Activated effector memory CD4-positive, alpha-beta T cell treated with Interleukin-2 at 50 U/mL for 16 hours (primary cell): ENCODE results near the gene CAMTA1.

Source experiments
- DNase-seq: peaks from one replicate; pipeline ENCODE4 v3.0.0-alpha.2; 2020

CAMTA1 gene

DNA sequence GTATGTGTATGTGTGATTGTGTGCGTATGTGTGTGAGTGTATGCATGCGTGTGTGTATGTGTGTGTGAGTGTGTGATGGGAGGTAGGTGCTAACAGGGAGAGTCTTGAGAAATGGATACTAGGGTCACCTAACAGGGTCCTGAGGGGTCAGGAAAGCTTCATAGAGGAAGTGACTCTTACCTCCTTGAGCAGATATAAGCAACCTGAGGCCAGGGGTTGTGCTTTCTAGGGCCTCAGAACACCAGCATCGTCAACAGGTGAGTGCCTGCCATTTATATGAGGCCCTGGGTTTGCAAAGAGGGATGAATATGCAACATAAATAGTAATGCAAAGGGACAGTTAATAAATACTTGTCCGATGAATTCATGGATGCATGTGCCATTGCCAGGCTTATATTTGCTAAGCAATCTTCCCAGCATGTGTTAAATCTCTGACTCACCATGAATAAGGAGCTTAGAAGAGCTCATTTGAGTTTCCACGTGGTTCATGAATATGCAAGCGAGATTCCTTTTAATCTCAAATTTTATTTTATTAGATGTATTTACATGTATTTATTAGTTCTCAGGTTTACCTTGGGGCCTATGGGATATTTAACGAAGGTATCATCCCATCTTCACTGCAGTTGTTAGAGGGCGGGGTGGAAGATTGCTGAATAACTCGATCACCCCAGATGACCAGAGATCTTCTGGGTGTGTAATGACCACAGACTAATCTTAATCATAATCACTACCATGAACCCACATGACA lies 438.3 kb downstream of the CAMTA1 start:
- no peak for DNase-seq

DNA sequence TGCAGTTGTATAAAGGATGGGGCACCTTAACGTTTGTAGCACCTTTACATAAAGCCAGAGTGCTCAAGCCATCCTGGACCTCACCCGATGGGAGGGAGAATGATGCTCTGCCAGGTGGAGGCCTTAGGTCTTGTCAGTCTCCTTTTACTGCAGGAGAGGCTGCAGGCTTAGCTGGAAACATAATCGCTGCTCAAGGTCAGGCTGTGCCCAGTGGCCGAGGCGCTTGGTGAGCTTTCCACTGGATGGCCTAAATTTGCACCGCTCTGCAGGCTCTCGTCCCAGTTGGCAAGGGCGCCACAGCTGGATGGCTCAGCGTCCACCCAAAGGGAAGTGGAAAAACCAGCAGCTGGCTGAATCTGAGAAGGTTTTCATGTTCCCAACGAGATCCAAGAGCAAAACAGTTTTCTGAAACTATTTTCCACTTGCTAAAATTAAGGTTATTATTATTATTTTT lies 438.9 kb downstream of the CAMTA1 start:
- DNase-seq = no peak

DNA sequence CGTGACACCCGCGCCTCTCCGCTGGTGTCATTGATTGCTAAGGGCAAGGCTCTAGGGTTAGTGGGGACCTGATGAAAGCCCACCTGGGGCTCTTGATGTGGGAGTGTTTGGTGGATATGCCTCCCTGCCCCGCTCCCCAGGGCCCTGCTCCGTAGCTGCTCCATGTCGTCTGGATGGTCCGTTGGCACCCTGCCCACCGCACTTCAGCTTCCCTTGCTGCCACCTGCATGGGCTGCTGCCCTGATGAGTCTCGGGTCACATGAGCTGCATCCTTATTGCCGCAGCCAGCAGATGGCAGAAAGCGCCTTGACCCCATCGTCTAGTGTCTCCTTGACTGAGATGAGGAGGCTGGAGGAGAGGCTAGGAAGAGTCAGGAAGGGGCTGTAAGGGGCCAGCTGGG lies 439.4 kb downstream of the CAMTA1 start:
- no peak for DNase-seq

DNA sequence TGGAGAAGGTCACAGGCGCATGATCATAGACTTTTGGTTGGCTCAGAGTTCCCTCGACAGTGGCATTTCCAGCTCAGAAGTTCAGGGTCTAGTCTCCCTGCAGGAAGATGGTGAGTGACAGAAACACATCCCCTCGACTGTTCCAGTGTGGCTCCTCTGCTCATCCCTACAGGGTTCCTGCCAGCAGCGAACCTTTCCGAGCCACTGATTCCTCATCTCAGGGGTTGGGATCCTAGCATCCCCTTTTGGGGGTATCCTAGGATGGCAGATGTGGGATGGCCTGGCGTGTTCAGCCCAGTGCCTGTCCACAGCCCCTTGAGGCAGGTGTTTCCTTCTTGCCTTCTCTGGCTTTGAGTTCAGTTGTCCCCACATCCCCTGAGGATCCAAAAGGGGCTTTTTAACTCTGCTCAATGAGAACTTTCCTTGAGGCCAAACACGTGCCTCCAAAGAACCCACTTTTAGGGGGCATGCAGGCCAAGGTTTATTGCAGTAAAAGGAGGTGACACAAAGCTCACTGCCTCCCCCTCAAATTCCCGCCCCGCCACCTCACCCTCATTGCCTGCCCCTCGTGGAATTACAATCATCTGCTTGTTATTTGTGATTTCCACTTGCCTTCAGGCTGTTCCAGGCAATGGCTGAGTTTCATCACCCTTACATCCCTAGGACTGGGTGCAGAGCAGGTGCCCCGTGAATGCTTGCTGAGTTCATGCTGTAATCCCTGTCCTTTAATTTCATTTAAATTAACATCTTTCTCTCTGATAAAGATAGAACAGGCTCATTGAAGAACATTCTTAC lies 440.7 kb downstream of the CAMTA1 start:
- no peak for DNase-seq

DNA sequence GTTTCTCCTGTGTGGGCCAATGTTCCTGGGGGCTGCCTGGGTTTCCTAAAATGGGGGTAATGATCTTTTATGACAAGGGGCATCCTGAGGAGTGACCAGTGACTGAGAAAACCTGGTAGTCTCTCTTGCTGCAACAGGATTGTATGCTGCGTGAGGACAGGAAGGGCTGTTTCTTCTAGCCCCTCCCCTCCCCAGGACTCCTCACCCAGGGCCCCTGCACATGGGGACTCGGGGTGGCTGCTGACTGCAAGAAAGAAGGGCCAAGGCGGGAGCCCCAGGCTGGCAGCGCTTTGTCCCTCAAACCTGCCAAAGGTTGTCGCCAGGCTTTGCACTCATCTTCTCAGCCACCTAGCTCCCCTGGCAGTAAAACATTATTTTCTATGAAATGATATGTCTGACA lies 442.4 kb downstream of the CAMTA1 start:
- no peak for DNase-seq

DNA sequence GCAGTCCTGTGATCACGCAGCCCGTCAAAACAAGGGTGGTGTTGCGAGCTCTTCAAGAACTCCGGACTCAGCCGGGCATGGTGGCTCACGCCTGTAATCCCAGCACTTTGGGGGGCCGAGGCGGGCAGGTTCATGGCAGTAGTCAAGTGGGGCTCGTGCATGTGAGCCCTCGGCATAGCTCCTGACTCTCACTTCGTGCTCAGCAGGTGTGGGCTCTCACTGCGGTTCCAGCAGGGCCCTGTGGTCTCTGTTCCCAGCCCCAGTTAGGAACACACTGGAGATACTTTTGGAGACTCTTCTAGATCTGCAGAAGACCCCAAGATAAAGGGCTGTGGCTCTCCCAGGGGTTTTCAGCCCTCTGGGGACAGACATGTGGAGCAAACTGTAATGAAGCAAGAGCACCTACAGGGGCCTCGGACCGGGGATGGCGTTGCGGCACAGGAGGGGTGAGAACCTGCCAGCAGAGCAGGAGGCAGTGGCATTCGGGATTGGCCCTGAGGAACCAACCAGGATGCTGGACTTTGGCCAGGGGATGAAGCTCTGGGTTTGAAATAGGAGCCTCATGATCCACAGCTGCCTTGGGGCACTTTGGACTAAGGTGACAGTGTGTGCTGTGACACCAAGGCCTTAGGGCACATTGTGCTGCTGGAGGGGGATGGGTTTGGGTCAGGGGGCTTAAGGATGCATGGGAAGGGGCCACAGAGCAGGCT lies 443.2 kb downstream of the CAMTA1 start:
- DNase-seq = no peak

DNA sequence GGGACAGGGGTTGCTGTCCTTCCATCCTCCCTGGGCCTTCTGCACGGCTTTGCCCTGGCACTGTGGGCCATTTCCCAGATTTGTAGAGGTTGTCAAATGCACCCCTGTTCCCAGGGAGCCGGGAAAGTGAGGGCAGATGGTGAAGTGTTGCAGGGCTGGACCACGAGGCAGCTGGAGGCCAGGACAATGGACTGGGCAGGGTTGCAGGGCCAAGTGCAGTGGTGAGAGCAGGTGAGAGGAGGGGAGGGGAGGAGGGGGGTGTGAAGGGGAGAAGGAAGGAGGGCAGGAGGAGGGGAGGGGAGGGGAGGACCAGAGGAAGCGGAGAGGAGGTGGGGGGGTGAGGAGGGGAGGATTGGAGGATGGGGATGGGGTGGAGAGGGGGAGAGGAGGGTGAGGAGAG lies 443.9 kb downstream of the CAMTA1 start:
- no peak for DNase-seq

DNA sequence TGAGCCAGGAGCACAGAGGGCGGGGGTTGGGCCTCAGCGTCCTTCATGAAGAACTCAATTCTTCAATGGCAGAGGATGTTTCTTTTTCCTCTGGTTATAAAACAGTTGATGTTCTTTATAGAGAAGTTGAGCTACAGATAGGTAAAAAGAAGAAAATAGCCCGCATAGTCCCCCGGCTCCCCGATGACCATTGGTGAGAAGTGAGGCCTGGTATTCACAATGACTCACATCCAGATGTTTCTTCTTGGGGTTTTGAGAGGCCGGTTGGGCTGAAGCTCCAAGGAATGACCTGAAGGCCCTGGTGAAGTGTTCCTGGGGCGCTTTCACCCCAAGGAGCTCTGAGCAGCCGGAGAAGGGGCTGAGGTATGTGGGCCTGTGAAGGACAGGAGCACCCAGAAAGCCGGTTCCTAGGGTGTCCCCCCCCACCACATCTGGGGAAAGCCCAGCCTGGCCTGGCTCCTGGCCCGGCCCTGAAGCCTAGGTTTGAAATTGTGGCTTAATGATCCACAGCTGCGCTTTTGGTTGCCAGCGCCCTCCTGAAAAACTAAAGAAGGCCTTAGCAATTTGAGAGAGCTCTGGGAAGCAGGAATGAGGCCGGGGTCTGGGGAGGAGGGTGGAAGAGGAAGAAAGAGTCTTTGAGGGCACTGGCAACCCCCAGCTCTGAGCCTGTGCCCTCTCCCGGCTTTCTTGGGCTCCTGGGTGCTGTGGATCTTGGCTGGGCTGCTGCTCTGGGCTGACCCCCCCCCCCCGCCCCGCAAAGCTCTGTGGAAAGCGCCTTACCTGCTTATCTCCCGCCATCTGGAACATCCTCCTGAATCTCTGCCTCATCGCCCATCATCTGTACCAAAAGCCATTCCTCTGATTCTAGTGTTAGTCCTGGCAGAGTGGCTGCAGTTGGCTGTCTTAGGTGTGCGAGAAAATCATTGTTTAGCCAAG lies 444.7 kb downstream of the CAMTA1 start:
- DNase-seq = no peak

DNA sequence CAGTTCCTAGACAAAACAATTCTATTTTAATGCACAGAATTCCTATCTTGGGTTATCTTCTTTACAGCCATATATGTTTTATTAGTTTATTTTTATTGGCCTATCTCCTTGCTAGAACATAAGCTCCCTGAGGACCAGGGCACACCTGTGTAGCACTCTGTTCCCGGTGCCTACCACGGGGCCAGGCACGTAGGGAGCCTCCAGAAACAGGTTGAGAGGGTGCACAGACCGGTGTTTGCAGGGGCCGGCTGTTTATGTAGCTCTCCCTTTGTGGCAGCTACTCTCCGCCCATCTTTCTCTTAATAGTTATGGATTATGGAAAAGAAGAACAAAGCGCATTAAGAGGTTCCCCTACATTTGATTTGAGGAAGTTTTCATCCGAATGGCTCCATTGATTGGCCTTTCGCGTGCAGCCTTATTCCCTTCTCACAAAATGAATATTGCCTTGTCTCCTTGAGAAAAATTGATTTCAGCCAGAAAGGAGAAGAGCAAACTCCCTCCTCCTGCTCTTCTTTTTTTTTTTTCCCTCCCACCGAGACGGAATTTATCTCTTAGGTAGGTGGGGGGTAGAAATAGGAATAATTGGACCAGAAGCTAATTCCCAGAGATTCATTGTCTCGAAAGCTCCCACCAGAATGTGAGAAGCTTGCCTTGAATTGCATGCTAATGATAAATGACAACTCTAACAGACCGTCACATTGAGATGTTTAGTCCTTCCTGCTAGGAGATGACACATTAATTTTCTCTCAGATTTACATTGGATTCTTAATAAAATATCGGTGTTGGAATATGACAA lies 447.4 kb downstream of the CAMTA1 start:
- no peak for DNase-seq

DNA sequence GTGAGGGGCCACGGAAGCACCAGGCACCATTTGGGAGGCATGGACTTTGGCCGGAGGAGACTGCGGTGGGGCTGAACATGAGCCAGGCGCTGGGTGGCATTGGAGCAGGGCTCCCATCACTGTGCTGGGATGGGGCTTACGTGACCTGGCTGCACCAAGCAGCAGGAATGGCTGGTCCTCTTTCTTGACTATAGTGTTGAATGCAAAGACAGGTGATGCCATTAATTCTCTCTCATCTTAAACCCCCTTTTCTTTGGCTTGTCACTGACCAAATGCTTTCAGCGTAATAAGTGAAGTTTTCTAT lies 447.9 kb downstream of the CAMTA1 start:
- DNase-seq = no peak

DNA sequence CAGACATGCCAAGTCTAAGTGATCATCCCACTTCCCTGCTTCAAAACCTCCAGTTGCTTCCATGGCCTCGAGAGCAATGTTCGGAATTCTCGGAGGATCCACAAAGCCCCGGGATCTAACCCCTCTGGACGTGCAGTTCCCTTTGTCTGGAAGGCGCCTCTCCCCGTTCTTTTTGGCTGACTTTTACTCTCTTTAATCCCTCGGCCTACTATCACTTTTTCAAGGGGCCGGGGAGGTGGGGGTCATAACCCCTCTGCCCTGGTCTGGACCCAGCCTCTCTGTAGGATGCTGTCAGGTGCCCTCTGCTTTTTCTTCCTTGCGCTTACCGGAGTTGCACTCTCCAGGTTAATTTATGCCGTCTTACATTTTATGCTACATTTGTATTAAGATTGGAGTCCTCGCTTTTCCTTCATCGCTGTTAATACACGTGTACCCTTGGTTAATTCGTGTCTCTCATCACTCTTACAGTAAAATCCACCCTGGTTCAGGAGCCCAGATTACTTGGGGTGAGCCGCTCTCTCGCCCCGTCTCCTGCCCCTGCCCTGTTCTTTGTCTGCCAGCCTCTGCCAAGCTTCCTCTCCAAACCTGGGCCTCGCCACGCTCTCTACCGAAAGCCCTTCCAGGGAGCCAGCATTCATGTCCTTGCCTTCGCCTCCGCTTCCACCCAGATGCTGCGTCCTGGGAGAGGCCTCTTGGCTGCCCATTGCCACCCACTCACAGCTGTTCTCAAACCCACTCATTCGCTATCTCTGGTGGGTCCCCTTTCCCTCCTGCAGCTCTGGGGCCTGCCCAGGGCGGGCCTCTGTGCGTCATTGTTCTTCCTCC lies 448.6 kb downstream of the CAMTA1 start:
- no peak for DNase-seq

DNA sequence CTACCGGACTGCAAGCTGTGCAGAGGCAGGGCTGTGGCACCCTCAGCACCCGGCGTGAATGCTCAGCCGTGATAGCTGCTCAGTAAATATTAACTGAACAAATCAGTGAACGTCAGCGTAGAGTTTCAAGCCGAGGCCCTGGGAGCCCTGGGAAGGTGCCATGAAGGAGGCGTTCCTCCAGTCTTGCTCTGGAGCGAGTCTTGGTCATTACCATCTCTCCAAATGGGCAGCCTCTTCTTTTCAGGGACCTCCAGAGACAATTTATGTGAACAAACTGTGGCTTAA lies 449.2 kb downstream of the CAMTA1 start:
- no peak for DNase-seq

DNA sequence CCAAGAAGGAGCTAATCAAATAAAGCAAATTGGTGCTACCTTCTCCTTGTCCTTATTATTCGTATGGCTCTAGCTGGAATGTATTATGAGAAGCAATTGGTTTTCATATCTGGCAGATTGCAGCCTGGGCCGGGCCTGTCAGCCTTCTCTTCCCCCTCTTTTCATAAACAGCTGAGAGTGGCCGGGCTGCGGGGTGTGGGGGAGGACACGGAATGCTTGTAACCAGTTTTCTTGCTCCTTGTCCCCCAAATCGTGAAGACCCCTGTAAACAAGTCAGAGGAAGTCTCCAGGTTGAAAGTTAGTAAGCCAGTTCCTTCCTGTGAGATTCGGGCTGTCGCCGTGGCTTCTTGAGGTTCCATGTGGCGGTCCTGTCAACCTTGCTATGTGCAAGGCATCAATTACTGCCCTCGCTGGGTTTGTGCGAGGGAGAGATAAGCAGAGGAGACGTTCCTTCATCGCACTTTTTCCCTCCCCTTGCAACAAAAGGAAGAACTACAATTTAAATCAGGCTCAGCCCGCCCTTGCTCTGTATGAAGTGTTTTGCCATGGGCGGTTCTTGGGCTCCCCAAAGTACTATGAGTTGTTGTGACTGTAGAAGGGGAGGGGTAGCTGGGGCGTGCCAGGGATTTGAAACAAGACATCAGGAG lies 450.7 kb downstream of the CAMTA1 start:
- DNase-seq = no peak

DNA sequence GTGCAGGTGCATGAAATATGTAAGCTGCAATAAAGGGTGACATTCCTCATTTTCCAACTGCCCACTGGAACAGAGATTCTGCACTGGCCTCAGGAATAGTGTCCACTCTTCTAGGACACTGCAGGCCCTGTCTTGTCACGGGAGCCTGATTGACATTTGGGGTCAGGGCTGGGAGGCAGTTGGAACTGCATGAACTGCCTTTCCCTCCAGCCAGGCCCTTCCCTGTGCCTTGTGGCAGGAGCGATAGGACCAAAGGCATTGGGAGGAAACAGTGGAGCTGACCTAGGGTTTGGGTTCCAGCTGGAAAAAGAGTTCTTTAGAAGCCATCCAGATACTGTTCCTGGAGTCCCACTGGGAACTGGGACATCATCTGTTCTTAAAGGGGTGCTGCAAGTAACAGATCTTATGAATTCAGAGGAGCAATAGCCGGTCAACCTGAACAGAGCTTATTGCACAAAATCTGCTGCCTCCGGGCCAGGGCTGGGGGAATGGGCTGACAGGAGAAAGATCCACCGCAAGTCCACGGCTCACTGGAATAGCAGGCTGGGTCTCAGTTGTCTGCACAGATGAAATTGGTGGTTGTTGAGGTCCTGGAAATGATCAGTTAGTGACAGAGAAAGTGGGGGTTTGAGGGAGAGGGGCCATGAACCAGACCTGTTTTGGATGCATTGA lies 451.7 kb downstream of the CAMTA1 start:
- DNase-seq = no peak

DNA sequence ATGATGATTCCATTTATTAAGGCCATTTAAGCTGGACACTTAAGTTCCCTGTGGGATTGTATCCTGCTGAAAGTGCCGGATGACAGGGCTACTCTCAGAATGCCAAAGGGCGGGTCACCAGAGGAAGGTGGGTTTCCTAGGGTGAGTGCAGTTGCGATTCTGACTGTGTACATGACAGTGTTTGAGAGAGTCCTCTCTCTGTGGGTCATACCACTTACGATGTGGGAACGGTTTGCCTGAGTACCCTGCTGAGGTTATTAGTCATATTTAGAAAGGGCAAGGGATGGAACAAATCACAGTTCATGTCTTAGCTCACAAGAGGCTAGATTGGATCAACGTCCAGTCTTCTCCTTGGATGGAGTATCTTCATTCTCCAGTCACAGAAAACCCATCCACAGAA lies 461.9 kb downstream of the CAMTA1 start:
- DNase-seq = no peak

DNA sequence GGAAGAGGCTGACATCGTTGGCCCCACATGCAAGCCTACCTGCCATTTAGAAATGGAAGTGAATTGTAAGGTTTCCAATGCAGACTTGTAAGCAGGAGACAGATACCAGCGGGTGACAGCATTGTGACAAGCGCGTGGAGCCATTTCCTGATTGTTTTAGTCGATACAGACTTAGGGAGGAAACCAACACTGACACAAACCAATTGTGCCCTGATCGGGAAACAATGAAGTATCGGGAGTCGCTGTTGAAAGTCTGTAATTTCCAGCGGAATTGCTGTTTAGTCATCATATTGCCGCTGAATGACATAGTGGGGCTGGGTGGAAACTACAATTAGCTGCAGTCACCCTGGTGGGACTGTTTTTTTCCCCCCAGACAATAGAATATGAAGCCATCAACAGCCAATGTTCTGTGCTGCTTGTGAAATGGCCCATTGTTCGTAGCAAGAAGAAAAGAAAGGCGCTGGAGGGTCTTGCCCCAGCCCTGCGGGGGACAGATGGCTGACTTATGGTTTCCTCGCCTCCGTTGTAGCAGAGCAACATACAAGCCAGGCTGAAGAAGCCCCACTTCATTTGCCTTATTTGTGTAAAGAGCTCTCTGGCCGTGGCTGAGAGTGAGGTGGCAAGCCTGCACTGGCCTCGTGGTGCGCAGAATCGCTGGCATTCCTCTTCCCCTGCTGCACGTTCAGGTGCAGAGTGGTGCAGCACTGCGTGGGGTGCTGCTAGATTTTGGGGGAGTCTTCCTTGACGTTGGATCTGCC lies 462.7 kb downstream of the CAMTA1 start:
- DNase-seq = no peak

DNA sequence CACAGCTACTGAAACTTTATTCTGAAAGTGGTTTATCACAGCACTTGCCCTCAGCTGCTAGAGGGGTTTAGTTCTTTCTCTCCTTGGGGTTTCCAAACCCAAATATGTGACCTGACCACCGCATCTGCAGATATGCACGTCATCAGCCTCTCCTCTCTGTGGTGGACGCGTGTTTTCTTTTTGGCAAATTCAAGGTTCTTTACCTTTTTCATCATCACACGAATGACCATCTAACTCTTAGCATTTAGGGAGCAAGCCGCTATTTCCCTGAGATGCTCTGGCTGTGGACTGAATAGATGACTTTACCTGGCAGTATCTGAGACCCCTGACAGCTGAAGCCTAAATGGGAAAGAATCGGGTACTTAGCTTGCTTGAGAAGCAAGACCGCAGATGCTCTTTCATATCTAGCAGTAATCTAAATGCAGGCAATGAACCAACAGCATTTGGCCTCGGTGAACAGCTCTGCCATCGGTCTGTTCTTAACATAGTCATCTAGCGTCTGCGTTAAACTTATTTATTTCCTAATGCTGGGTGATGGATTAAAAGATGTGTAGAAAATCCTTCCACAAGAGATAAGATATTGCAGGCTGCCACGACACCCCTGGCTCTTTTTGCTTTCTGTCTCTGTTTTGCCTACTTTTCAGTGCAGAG lies 463.4 kb downstream of the CAMTA1 start:
- DNase-seq = no peak

DNA sequence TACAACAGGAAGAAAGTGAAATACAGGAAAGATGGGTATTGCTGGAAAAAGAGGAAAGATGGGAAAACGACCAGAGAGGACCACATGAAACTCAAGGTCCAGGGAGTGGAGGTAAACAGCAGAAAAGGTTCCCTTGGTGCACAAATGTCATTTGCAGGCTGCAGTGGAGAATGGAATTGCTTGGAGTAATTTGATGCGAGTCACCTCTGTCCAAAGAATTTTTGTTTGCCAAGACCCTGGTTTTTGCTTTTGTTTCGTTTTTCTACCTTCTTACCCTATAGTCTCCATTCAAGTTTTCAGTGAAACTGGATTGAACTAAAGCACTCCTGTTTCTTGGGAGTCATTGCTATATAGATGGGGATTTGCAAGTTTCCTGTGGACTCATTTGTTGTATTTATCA lies 464.3 kb downstream of the CAMTA1 start:
- no peak for DNase-seq

DNA sequence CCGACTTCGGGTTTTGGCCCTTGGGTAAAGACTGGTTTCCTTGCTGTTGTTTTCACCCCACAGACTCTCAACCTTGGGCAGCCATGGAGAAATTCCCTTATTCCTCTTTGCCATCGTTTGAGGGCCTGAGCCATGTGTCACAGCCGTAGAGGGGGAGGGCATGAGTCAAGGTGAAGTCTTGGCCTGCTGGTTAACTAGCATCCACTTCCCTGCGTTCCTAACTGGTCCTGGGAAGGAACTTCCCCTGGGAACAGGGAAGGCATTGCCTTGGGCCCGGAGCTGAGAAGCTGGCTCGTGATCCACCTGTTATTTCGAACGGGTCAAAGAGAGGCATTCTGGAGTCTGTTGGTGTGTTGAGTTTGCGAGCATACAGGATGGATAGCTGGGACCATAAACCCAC lies 464.9 kb downstream of the CAMTA1 start:
- DNase-seq = no peak
